ENCODE data around the gene EMILIN3. TPM values are rescaled to one million over a fixed set of nuclear protein-coding genes. Genes with fewer than 3 reads are reported as not detected.
"Not testable (repeated sequence)": the region's sequence is repeated elsewhere in the genome, so short reads cannot be mapped to it uniquely, and the experiment has no call there.

EMILIN3 gene
- total and polyA plus RNA-seq, 5 donors, result 2.1 to 7.4 (median 4.8) TPM

DNA sequence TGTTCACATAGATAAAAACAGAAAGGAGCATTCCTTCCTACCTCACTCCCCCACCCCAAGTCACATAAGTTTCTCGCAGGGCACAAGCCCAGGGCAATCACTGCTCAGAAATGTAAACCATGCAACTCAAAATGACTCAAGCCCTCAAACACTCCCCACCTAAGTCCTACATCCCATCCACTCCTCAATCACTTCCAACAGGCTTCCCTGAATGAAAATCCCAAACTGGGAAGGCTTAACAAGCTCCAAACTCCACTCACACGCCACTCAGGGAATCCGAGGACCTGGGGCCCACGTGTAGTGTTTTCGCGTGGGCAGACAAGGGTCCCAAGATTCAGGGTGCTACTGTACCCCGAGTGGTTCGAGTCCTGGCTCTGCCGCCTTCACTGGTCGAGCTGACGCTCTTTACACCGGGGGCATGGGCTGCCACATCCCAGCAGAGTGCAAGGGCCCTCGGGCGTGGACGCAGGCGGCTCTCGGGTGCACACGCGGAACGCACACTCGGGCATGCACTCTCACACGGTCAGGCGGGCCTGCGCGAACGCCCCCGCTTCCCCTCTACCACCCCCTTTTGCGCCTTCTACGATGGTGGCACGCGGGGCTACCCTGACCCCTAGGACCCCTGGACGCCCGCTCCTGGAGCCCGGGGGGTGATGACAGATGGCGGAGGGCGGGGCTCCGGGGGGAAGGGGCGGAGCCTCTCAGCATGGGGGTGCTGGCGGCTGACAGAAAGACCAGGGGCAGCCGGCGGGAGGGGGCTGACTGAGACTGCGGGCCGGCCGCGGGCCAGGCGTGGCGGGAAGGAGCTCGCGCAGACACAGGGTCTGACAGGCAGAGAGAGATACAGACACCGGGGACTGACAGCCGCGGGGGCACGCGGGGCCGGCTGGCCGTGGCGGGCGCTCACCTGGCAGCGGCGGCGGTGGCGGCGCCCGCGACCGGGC lies 49.7 kb downstream of the EMILIN3 start:
- Histone ChIP-seq H3K4me1 (ENCODE audit: control insufficient read depth, insufficient read depth, low read length) (peaks cover 4% of the 10 kb centered on the region), H3K4me3 (ENCODE audit: low read length) (peak overlapping the region; percentile 82), H3K27me3 (ENCODE audit: control insufficient read depth, insufficient read depth) (no peaks in the 10 kb centered on the region), H3K27ac (ENCODE audit: low read length) (peak overlapping the region; percentile 93), H3K9me3 (ENCODE audit: control insufficient read depth, low read length) (no peaks in the 10 kb centered on the region)
- intact Hi-C loops (cut with DNase I), result loop anchor here in 1 of 4 donors (5.0 kb wide), 1 partner anchor 70 kb away; no protein-coding TSS in a partner anchor
- DNase-seq (peak; percentile 85 to 95 (median 94)), ATAC-seq (peak; percentile 71 to 77)
- WGBS, result 3% methylated on average over 66 of the region's 66 CpGs

DNA sequence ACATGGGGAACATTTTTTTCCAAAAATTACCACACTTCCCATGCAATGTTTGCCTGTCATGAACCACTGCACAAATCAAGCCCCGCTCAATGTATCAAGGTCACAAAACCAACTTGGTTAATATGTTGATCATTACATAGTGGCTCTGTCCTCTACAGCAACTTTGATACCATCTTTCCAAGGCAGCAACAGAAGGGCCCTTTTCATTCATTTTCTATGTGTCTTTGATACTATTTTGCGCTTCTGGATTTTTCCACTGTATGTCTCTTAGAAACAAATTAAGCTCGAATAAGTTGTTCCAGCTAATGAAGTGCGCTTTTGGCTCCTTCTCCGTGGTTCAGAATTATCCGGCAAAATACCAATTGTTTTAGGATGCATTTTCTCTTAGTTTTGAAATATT lies 50.6 kb downstream of the EMILIN3 start:
- ATAC-seq, result no peak

DNA sequence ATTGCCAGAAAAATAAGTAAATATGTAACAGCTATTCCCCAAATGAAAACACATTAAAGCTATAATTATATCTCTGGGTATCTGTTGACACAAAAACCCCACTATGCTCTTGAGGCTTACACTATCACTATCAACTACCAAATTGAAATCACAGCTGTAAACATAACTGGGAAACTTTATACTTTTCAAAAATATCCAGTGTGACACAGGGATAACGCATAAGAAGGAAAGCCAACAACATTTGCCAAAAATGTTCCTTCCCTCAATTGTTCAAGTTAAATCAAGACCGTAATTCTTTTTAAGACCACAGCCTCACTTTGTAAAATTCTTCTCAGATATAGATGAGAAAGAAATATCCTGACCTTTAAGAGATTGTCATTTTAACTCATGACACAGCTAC lies 52.2 kb downstream of the EMILIN3 start:
- intact Hi-C loops (cut with DNase I), result no loop called here
- DNase-seq, result no peak
- no peaks in the 10 kb centered on the region for H3K27me3 ChIP-seq (ENCODE audit: control insufficient read depth, insufficient read depth)
- ATAC-seq, result no peak
- no peak overlapping the region for H3K4me3 ChIP-seq (ENCODE audit: low read length)
- 33% methylated on average over 2 of the region's 2 CpGs for WGBS
- H3K27ac ChIP-seq (ENCODE audit: low read length), result no peak overlapping the region
- H3K9me3 ChIP-seq (ENCODE audit: control insufficient read depth, low read length), result no peaks in the 10 kb centered on the region
- peaks cover 10% of the 10 kb centered on the region for H3K4me1 ChIP-seq (ENCODE audit: control insufficient read depth, insufficient read depth, low read length)

More for the DNA sequence above, 50.6 kb downstream of the EMILIN3 start:
- WGBS, result 48% methylated on average over 6 of the region's 6 CpGs
- peaks cover 4% of the 10 kb centered on the region for H3K4me1 ChIP-seq (ENCODE audit: control insufficient read depth, insufficient read depth, low read length)
- H3K27ac ChIP-seq (ENCODE audit: low read length), result peak overlapping the region; percentile 61
- intact Hi-C loops (cut with DNase I), result loop anchor here in 1 of 4 donors (5.0 kb wide), 1 partner anchor 69 kb away; no protein-coding TSS in a partner anchor
- peak overlapping the region; percentile 82 for H3K4me3 ChIP-seq (ENCODE audit: low read length)
- no peaks in the 10 kb centered on the region for H3K27me3 ChIP-seq (ENCODE audit: control insufficient read depth, insufficient read depth)
- no peak for DNase-seq
- H3K9me3 ChIP-seq (ENCODE audit: control insufficient read depth, low read length), result no peaks in the 10 kb centered on the region

DNA sequence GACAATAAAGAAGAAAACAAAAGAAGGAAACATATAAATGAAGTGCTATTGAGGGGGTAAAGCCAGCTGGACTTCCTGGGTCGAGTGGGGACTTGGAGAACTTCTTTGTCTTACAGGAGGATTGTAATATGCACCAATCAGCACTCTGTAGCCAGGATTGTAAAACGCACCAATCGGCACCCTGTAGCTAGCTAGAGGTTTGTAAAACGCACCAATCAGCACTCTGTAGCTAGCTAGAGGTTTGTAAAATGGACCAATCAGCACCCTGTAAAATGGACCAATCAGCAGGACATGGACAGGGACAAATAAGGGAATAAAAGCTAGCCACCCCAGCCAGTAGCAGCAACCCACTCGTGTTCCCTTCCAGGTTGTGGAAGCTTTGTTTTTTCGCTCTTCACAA lies 54.6 kb downstream of the EMILIN3 start:
- H3K4me3 ChIP-seq (ENCODE audit: low read length); H3K27ac ChIP-seq (ENCODE audit: low read length); H3K27me3 ChIP-seq (ENCODE audit: control insufficient read depth, insufficient read depth); DNase-seq; intact Hi-C loops (cut with DNase I); ATAC-seq; H3K9me3 ChIP-seq (ENCODE audit: control insufficient read depth, low read length): not testable (repeated sequence)
- H3K4me1 ChIP-seq (ENCODE audit: control insufficient read depth, insufficient read depth, low read length), result peaks cover 17% of the 10 kb centered on the region
- 94% methylated on average over 6 of the region's 6 CpGs for WGBS

Other genes with a start within 250 kb of the EMILIN3 start
- gene PLCG1, start 229.3 kb downstream of the EMILIN3 start, total RNA-seq, result 10 to 100 TPM; 50.1 to 62.2 (median 58.3) TPM
- 45.6 TPM for gene PLCG1, start 229.3 kb downstream of the EMILIN3 start, polyA plus RNA-seq
- 10 to 100 TPM; 32.5 to 39.7 (median 35.6) TPM for gene ZHX3, start 49.1 kb downstream of the EMILIN3 start, total RNA-seq
- 11.6 TPM for gene ZHX3, start 49.1 kb downstream of the EMILIN3 start, polyA plus RNA-seq
- 10 to 100 TPM in 3 of 4 donors, 1 to 10 TPM in 1; 9.3 to 14.8 (median 13.2) TPM for gene LPIN3, start 26.0 kb downstream of the EMILIN3 start, total RNA-seq
- 18.2 TPM for gene LPIN3, start 26.0 kb downstream of the EMILIN3 start, polyA plus RNA-seq

Measured in right cardiac atrium (tissue), 5 donors.